DND-41 (cell line): Measurements from ENCODE around the gene TNRC6A.

Experiments
- ATAC-seq: fragments of 200-7000 bp; cut with Tn5 transposase; 3 replicates; pipeline ENCODE4 v1.9.1; 2021; ENCODE audit warnings: low read depth; ENCODE audit not compliant: insufficient read depth
- DNase-seq: peaks from one replicate; pipeline ENCODE4 v3.0.0-alpha.2; 2020
- H2AFZ ChIP-seq: 2 replicates; pipeline ENCODE4 v1.6.0; 2012; ENCODE audit warnings: low read depth, low read length
- H3K27ac ChIP-seq: 2 replicates; pipeline ENCODE4 v1.5.1; 2012; ENCODE audit warnings: low read length, inconsistent platforms
- H3K27me3 ChIP-seq: fragments of 200-600 bp; sonication (generic); 2 replicates; pipeline ENCODE4 v1.6.0; 2012; ENCODE audit warnings: low read length, mild to moderate bottlenecking, inconsistent platforms; ENCODE audit not compliant: insufficient read depth, poor library complexity
- H3K36me3 ChIP-seq: 2 replicates; pipeline ENCODE4 v1.5.1; 2012; ENCODE audit warnings: low read length, inconsistent platforms; ENCODE audit not compliant: insufficient read depth
- H3K4me1 ChIP-seq: 2 replicates; pipeline ENCODE4 v1.5.1; 2012; ENCODE audit warnings: mild to moderate bottlenecking, low read length; ENCODE audit not compliant: insufficient read depth
- H3K4me2 ChIP-seq: 2 replicates; pipeline ENCODE4 v1.6.0; 2012; ENCODE audit warnings: mild to moderate bottlenecking, moderate library complexity, low read length, inconsistent platforms; ENCODE audit not compliant: insufficient read depth
- H3K4me3 ChIP-seq, 2 experiments: fragments of 200-600 bp in 1 of 2; shearing (Covaris generic) in 1 of 2; 2 replicates each; pipeline ENCODE4 v1.5.1; 2012 to 2016; ENCODE audit warnings: inconsistent platforms in 2 of 2, low read length in 2 of 2, mild to moderate bottlenecking in 2 of 2, low read depth in 1 of 2, moderate library complexity in 1 of 2
- H3K79me2 ChIP-seq: 2 replicates; pipeline ENCODE4 v1.6.0; 2012; ENCODE audit warnings: low read length, inconsistent platforms; ENCODE audit not compliant: insufficient read depth
- H3K9ac ChIP-seq: 2 replicates; pipeline ENCODE4 v1.6.0; 2012; ENCODE audit warnings: low read depth, mild to moderate bottlenecking, inconsistent platforms, low read length, moderate library complexity
- H3K9me3 ChIP-seq: 2 replicates; pipeline ENCODE4 v1.5.1; 2012; ENCODE audit warnings: low read length, moderate library complexity, mild to moderate bottlenecking, inconsistent platforms; ENCODE audit not compliant: insufficient read depth, severe bottlenecking
- H4K20me1 ChIP-seq: 2 replicates; pipeline ENCODE4 v1.6.0; 2012; ENCODE audit warnings: low read length; ENCODE audit not compliant: insufficient read depth
- CTCF ChIP-seq: IDR thresholded peaks from 2 replicates; pipeline ENCODE4 v1.5.1; 2012; ENCODE audit warnings: borderline replicate concordance, low read length, moderate library complexity, mild to moderate bottlenecking; ENCODE audit not compliant: poor library complexity, severe bottlenecking; ENCODE audit errors: extremely low read depth
- EZH2 ChIP-seq: IDR thresholded peaks from 3 replicates; pipeline ENCODE4 v1.6.1; 2012; ENCODE audit warnings: borderline replicate concordance, low read depth, mild to moderate bottlenecking, moderate library complexity, low read length, inconsistent platforms; ENCODE audit not compliant: severe bottlenecking

Gene TNRC6A

GRCh38 chr16:24861461-24861860, 132.0 kb downstream of the TNRC6A start:
- Histone ChIP-seq H3K9ac (no peak overlapping the region), H3K27ac (no peak overlapping the region), H3K4me3 (no peak overlapping the region), H3K4me1 (no peaks in the 10 kb centered on the region), H3K4me2 (no peak overlapping the region), H3K27me3 (no peaks in the 10 kb centered on the region), H3K36me3 (no peaks in the 10 kb centered on the region), H4K20me1 (0 out of 2 replicates have a peak, but pooled peaks cover 2% of the 10 kb centered on the region), H3K79me2 (no peaks in the 10 kb centered on the region), H2AFZ (no peak overlapping the region), H3K9me3 (peaks cover 3% of the 10 kb centered on the region)
- no peak for ATAC-seq
- no peak for TF ChIP-seq CTCF
- no peak for TF ChIP-seq EZH2
- DNase-seq = no peak

- Histone ChIP-seq H3K9ac (no peak overlapping the region), H3K4me1 (no peaks in the 10 kb centered on the region)
- TF ChIP-seq EZH2 = no peak
- TF ChIP-seq CTCF = no peak
Measured at GRCh38 chr16:24863582-24864437, 134.4 kb downstream of the TNRC6A start.

GRCh38 chr16:24869033-24869432, 139.6 kb downstream of the TNRC6A start:
- H3K36me3 ChIP-seq = no peaks in the 10 kb centered on the region
- H4K20me1 ChIP-seq = no peaks in the 10 kb centered on the region
- H3K9ac ChIP-seq = no peak overlapping the region
- H3K4me3 ChIP-seq = no peak overlapping the region
- no peak overlapping the region for H3K27ac ChIP-seq
- H3K9me3 ChIP-seq = peaks cover 1% of the 10 kb centered on the region
- no peaks in the 10 kb centered on the region for H3K4me1 ChIP-seq
- H3K4me2 ChIP-seq = no peak overlapping the region
- DNase-seq (no peak), ATAC-seq (no peak)
- H2AFZ ChIP-seq = no peak overlapping the region
- TF ChIP-seq EZH2 = no peak
- TF ChIP-seq CTCF = no peak
- no peaks in the 10 kb centered on the region for H3K27me3 ChIP-seq
- no peaks in the 10 kb centered on the region for H3K79me2 ChIP-seq

More at GRCh38 chr16:24863582-24864437, 134.4 kb downstream of the TNRC6A start:
- DNase-seq (no peak), ATAC-seq (no peak)
- H3K36me3 ChIP-seq = no peaks in the 10 kb centered on the region
- H4K20me1 ChIP-seq = no peaks in the 10 kb centered on the region
- H3K27ac ChIP-seq = no peak overlapping the region
- H3K4me2 ChIP-seq = no peak overlapping the region
- no peak overlapping the region for H3K4me3 ChIP-seq
- H3K79me2 ChIP-seq = no peaks in the 10 kb centered on the region
- H3K27me3 ChIP-seq = no peaks in the 10 kb centered on the region
- H2AFZ ChIP-seq = no peak overlapping the region
- peaks cover 3% of the 10 kb centered on the region for H3K9me3 ChIP-seq
